Fibroblast of lung (primary cell): ENCODE results near the gene NMT1.

Source experiments
- CTCF ChIP-seq, 2 donors: IDR thresholded peaks in 1 of 2; conservative IDR thresholded peaks in 1 of 2; 1 replicate in 1 of 2; 2 replicates in 1 of 2; pipeline ENCODE4 v1.5.1; 2011 to 2012; ENCODE audit warnings: low read length in 2 of 2, control low read depth in 1 of 2, inconsistent platforms in 1 of 2, low read depth in 1 of 2, mild to moderate bottlenecking in 1 of 2
- EZH2 ChIP-seq: IDR thresholded peaks from 2 replicates; pipeline ENCODE4 v1.5.1; 2012; ENCODE audit warnings: low read length, control low read depth, mild to moderate bottlenecking; ENCODE audit errors: missing control alignments

DNA sequence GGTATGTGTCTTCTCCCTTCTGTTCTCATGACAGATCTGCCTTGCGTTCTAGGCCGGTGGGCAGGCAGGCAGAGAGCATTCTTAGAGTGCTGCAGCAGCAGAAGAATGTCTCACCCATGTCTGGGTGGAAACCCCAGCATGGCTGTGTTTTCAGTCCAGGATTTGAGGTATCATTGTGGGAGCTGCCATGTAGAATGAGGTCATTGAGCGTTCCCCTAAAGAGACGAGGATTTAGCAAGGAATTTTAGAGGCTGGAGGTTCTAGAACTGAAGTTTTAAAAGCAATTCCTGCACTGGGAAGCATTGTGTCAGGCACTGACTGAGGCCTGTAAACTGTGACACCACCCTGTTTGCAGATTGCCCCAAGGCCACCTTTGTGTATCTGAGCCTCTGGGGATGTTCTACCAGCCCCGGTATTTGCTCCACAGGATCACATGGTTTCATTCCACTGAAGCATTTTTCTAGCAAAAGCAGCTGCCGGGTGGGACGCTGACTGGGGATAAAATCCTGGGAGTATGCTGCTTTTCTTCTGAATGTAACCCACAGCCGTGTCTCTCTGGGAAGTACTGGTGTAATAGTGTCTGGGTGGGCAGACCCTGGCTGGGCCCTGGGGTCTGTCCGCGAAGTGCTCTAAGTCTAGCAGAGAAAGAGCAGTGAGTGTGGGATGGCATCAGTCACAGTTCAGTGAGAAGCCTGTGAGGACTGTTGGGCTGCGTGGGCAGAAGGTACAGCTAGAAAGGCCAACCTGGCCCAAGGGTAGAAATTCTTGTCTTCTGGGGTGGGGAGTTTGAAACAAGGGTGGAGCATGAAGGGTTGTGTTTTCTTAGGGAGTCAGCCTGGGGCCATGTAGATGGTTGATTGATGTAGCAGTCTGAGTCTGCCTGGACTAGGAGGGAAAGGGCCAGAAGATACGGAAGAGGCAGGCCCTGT is 41.0 kb downstream of the NMT1 start:
- TF ChIP-seq CTCF (conservative IDR thresholded peaks at IDR 0.05 in 1 of 2, IDR thresholded peaks at IDR 0.05 in 1 of 2; ENCODE audit: low read depth in 1 of 2, low read length in 2 of 2) (no peak), EZH2 (no peak)
